B cell (primary cell): Measurements from ENCODE around the gene MOB3A. TPM values are rescaled to one million over a fixed set of nuclear protein-coding genes. Genes with fewer than 3 reads are reported as not detected.

Experiments
- ATAC-seq: fragments of 200-7000 bp; cut with Tn5 transposase; one replicate; pipeline ENCODE4 v1.10.0; 2021; ENCODE audit warnings: low read depth, mild to moderate bottlenecking, moderate number of reproducible peaks, moderate library complexity
- CTCF ChIA-PET: fragments of 350-600 bp; sonication (Branson Sonifier 250); formaldehyde crosslinking; loops from one replicate; lab custom pipeline; 2021; ENCODE audit warnings: antibody characterized with exemption, inconsistent platforms; lab: Charles Lee
- POLR2A ChIA-PET: fragments of 350-600 bp; sonication (Branson Sonifier 250); formaldehyde crosslinking; loops from one replicate; lab custom pipeline; 2021; ENCODE audit warnings: antibody characterized with exemption; lab: Charles Lee
- DNase-seq: peaks from one replicate; pipeline ENCODE4 v3.0.0; 2013
- H2AFZ ChIP-seq: 2 replicates; pipeline ENCODE4 v1.6.1; 2012; ENCODE audit warnings: mild to moderate bottlenecking, low read depth, low read length; ENCODE audit not compliant: insufficient read depth, poor library complexity, severe bottlenecking
- H3K27ac ChIP-seq, 2 donors: 1 replicate in 1 of 2; 2 replicates in 1 of 2; pipeline ENCODE4 v1.5.1; 2012 to 2013; ENCODE audit warnings: low read length in 2 of 2, mild to moderate bottlenecking in 2 of 2, moderate library complexity in 1 of 2
- H3K27me3 ChIP-seq, 4 experiments: fragments of 200-600 bp in 1 of 4; sonication (generic) in 1 of 4; replicated peaks in 1 of 4; 1 replicate in 2 of 4; 2 replicates in 2 of 4; pipeline versions ENCODE4 v1.6.1 to v1.7.0; 2013 to 2016; ENCODE audit warnings: low read length in 3 of 4, mild to moderate bottlenecking in 2 of 4, mixed read lengths in 1 of 4, moderate library complexity in 1 of 4; ENCODE audit not compliant: insufficient read depth in 4 of 4, control insufficient read depth in 3 of 4; ENCODE audit errors: control extremely low read depth in 1 of 4
- H3K36me3 ChIP-seq, 2 experiments: replicated peaks in 1 of 2; 1 replicate in 1 of 2; 2 replicates in 1 of 2; pipeline versions ENCODE4 v1.6.1 to v1.7.1; 2013; ENCODE audit warnings: low read length in 1 of 2; ENCODE audit not compliant: insufficient read depth in 2 of 2, control insufficient read depth in 1 of 2; ENCODE audit errors: control extremely low read depth in 1 of 2, extremely low read depth in 1 of 2
- H3K4me1 ChIP-seq, 2 donors: fragments of 200-600 bp in 1 of 2; sonication (generic) in 1 of 2; 1 replicate in 1 of 2; 2 replicates in 1 of 2; pipeline versions ENCODE4 v1.5.1 to v1.6.1; 2013 to 2017; ENCODE audit warnings: low read length in 2 of 2; ENCODE audit not compliant: control insufficient read depth in 2 of 2, insufficient read depth in 2 of 2
- H3K4me2 ChIP-seq: replicated peaks from 2 replicates; pipeline ENCODE3; 2012; ENCODE audit warnings: mild to moderate bottlenecking, low read depth, low read length; ENCODE audit not compliant: poor library complexity, severe bottlenecking
- H3K4me3 ChIP-seq, 5 experiments: fragments of 200-600 bp in 1 of 5; sonication (generic) in 1 of 5; 1 replicate in 3 of 5; 2 replicates in 2 of 5; pipeline versions ENCODE4 v1.5.1 to v1.7.0; 2011 to 2016; ENCODE audit warnings: low read length in 4 of 5, mild to moderate bottlenecking in 4 of 5, low read depth in 2 of 5, control low read depth in 1 of 5, moderate library complexity in 1 of 5; ENCODE audit not compliant: insufficient read depth in 1 of 5; ENCODE audit errors: control extremely low read depth in 1 of 5, extremely low read depth in 1 of 5
- H3K79me2 ChIP-seq: fragments of 200-600 bp; sonication (generic); one replicate; pipeline ENCODE4 v1.6.0; 2016; ENCODE audit warnings: low read length; ENCODE audit not compliant: control insufficient read depth, insufficient read depth
- H3K9ac ChIP-seq: fragments of 200-600 bp; sonication (generic); 2 replicates; pipeline ENCODE4 v1.6.1; 2017; ENCODE audit warnings: mild to moderate bottlenecking, low read length, moderate library complexity
- H3K9me3 ChIP-seq, 3 donors: one replicate each; pipeline versions ENCODE4 v1.6.1 to v1.7.1; 2013; ENCODE audit warnings: low read length in 2 of 3; ENCODE audit not compliant: control insufficient read depth in 2 of 3, insufficient read depth in 1 of 3; ENCODE audit errors: control extremely low read depth in 1 of 3
- H4K20me1 ChIP-seq: 2 replicates; pipeline ENCODE4 v1.6.0; 2012; ENCODE audit warnings: mild to moderate bottlenecking, low read length; ENCODE audit not compliant: insufficient read depth, control insufficient read depth, poor library complexity, severe bottlenecking
- H3K27ac Mint-ChIP-seq: one replicate; pipeline ENCODE4 v1.8.0; 2021; ENCODE audit warnings: mixed read lengths
- H3K27me3 Mint-ChIP-seq: one replicate; pipeline ENCODE4 v1.8.0; 2021; ENCODE audit warnings: mixed read lengths
- H3K4me1 Mint-ChIP-seq: one replicate; pipeline ENCODE4 v1.8.0; 2021; ENCODE audit warnings: mixed read lengths
- H3K4me3 Mint-ChIP-seq: one replicate; pipeline ENCODE4 v1.8.0; 2021; ENCODE audit warnings: mixed read lengths
- H3K9me3 Mint-ChIP-seq: one replicate; pipeline ENCODE4 v1.8.0; 2022; ENCODE audit warnings: mixed read lengths; ENCODE audit not compliant: insufficient read depth
- EZH2 ChIP-seq: IDR thresholded peaks from 2 replicates; pipeline ENCODE4 v1.6.1; 2012; ENCODE audit warnings: borderline replicate concordance, low read depth, mild to moderate bottlenecking, moderate library complexity, low read length; ENCODE audit not compliant: insufficient read depth, poor library complexity, severe bottlenecking
- WGBS: methylation state at CpG from one replicate; pipeline ENCODE4 v1.1.5; 2013; ENCODE audit warnings: missing lambda C conversion rate; ENCODE audit not compliant: insufficient coverage; 5-methylcytosine and 5-hydroxymethylcytosine counted together
- intact Hi-C: fragments of 100-400 bp; cut with micrococcal nuclease; formaldehyde crosslinking; loops from one replicate; pipeline ENCODE4 v1.10.0; 2022
- polyA minus RNA-seq: library from RNA; depleted of rRNA, polyadenylated mRNA; stranded (reverse); fragments of >200 nt; gene quantifications from 2 replicates; pipeline ENCODE4 v1.2.3, GENCODE V29; 2012
- polyA plus RNA-seq: library from polyadenylated mRNA; depleted of rRNA; stranded (reverse); fragments of >200 nt; gene quantifications from 2 replicates; pipeline ENCODE4 v1.2.3, GENCODE V29; 2012
- total RNA-seq, 2 donors: library from RNA; stranded (reverse); fragments of 120-200 nt in 1 of 2; gene quantifications; 1 replicate in 1 of 2; 2 replicates in 1 of 2; pipeline versions ENCODE4 v1.2.3 to v1.2.4, GENCODE V29; 2013 to 2022
- TF ChIP-seq, protein P1 (sequence below): fragments of 200-600 bp; IDR thresholded peaks from one replicate; pipeline ENCODE4 v1.8.0; 2022; ENCODE audit warnings: antibody characterized with exemption, mild to moderate bottlenecking

The MOB3A gene
- total RNA-seq = 228 and 235 TPM in 2 replicates
- total RNA-seq (2013) = 49.4 TPM
- polyA plus RNA-seq = 186 and 190 TPM in 2 replicates
- polyA minus RNA-seq = 160 and 209 TPM in 2 replicates

DNA sequence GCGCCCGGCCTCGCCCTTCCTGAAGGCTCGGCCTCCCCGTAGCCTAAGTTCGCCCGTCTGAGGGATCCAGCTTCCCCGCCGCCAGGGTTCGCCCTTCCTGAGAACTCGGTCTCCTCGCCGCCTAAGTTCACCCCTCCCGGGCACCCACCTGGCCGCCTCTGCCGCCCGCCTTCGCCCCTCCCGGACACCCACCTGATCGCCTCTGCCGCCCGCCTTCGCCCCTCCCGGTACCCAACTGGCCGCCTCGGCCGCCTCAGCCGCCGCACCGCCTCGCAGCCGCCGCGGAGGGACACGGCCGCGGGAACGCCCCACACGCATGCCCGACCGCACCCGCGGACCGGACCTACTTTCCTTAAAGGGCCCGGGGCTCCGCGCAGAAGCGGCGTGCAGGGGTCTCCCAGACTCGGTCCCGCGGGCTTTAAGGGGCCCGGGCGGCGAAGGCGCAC, at the start of gene MOB3A:
MOB3A (minus strand) TSS at position 293 of the 446 bp plus-strand sequence. CDS start 17,766 bp downstream, outside the sequence.
- Histone ChIP-seq H3K4me1 (peaks cover 38 to 55% of the 10 kb centered on the region in 2 donors), H4K20me1 (peaks cover 27% of the 10 kb centered on the region), H3K4me2 (peak within 1 kb of the TSS; percentile 99), H3K9me3 (peaks cover 0 to 5% (median 0%) of the 10 kb centered on the region in 3 donors), H3K27me3 (no peaks in the 10 kb centered on the region), H3K27ac (peak within 1 kb of the TSS; percentile 81 to 95), H2AFZ (peak within 1 kb of the TSS; percentile 79), H3K36me3 (peaks cover 0 to 26% of the 10 kb centered on the region in 2 experiments), H3K4me3 (peak within 1 kb of the TSS; percentile 75 to 89 (median 85)), H3K79me2 (peaks cover 71% of the 10 kb centered on the region), H3K9ac (peak within 1 kb of the TSS; percentile 86)
- under 1% methylated on average over 56 of the region's 56 CpGs for WGBS
- intact Hi-C loops = loop anchor here (1.0 to 10.0 kb wide), 9 partner anchors 9 to 232 kb away; partner anchors contain the start of genes ADAT3, AP3D1, MKNK2 and SCAMP4
- TF ChIP-seq EZH2 = no peak
- TF ChIP-seq, protein P1, sequence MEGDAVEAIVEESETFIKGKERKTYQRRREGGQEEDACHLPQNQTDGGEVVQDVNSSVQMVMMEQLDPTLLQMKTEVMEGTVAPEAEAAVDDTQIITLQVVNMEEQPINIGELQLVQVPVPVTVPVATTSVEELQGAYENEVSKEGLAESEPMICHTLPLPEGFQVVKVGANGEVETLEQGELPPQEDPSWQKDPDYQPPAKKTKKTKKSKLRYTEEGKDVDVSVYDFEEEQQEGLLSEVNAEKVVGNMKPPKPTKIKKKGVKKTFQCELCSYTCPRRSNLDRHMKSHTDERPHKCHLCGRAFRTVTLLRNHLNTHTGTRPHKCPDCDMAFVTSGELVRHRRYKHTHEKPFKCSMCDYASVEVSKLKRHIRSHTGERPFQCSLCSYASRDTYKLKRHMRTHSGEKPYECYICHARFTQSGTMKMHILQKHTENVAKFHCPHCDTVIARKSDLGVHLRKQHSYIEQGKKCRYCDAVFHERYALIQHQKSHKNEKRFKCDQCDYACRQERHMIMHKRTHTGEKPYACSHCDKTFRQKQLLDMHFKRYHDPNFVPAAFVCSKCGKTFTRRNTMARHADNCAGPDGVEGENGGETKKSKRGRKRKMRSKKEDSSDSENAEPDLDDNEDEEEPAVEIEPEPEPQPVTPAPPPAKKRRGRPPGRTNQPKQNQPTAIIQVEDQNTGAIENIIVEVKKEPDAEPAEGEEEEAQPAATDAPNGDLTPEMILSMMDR = peak; percentile 57
- POLR2A ChIA-PET = interaction anchor here (0.6 to 6.7 kb wide), 7 partner anchors 11 to 80 kb away, joined by 3 to 114 read pairs (median 6); partner anchors contain the start of genes AP3D1 and MKNK2
- H3K4me3 Mint-ChIP-seq = peak within 1 kb of the TSS; percentile 99
- peaks cover 39% of the 10 kb centered on the region for H3K4me1 Mint-ChIP-seq
- DNase-seq = peak; percentile 98
- CTCF ChIA-PET = interaction anchor here (1.9 to 7.4 kb wide), 6 partner anchors 11 to 231 kb away, joined by 6 to 96 read pairs (median 14); no protein-coding TSS in a partner anchor
- H3K27me3 Mint-ChIP-seq = no peaks in the 10 kb centered on the region
- H3K27ac Mint-ChIP-seq = peak within 1 kb of the TSS; percentile 97
- H3K9me3 Mint-ChIP-seq = no peaks in the 10 kb centered on the region
- peak; percentile 38 for ATAC-seq

DNA sequence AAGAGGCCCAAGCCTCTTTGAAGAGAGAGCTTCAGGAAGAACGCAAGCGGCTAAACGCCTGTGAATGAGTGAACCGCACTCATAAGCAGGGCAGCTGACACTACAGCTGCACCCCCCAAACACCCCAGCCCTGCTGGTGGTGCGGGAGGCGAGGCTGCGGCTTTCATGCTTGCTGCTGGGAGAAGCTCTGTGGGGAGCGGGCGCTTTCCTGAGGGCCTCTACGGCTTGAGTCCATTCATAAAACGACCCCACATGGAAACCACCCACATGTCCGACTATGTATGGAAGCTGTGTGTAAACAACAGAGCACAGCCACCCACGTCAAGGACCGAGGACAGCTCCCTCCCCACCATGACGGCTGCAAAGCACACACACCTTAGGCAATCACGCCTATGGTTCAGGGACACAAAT, 49.7 kb upstream of the MOB3A start:
- Histone ChIP-seq H3K4me2 (no peak overlapping the region), H3K9me3 (no peaks in the 10 kb centered on the region), H3K79me2 (peaks cover 99% of the 10 kb centered on the region), H3K4me3 (no peak overlapping the region), H4K20me1 (peaks cover 84% of the 10 kb centered on the region), H3K27ac (no peak overlapping the region), H3K36me3 (peaks cover 0 to 3% of the 10 kb centered on the region in 2 experiments), H3K9ac (no peak overlapping the region), H2AFZ (no peak overlapping the region), H3K4me1 (peaks cover 13 to 27% of the 10 kb centered on the region in 2 donors), H3K27me3 (no peaks in the 10 kb centered on the region)
- Mint-ChIP-seq H3K4me3 (peak overlapping the region; percentile 34), H3K27me3 (no peaks in the 10 kb centered on the region), H3K9me3 (no peaks in the 10 kb centered on the region), H3K4me1 (peaks cover 34% of the 10 kb centered on the region), H3K27ac (peak overlapping the region; percentile 59)
- CTCF ChIA-PET = no interaction called here
- intact Hi-C loops = no loop called here
- ATAC-seq (no peak), DNase-seq (no peak)
- TF ChIP-seq, protein P1 = no peak
- TF ChIP-seq EZH2 = no peak
- WGBS = 96% methylated on average over 10 of the region's 16 CpGs
- POLR2A ChIA-PET = interaction anchor here (0.6 kb wide), 1 partner anchor 74 kb away, joined by 8 read pairs; no protein-coding TSS in a partner anchor
